Esophagus squamous epithelium (tissue), 5 donors: ENCODE data around the gene KCNAB2. TPM values are rescaled to one million over a fixed set of nuclear protein-coding genes. Genes with fewer than 3 reads are reported as not detected.

Experiments used
- DNase-seq: peaks from one replicate; lab custom pipeline; 2025; lab: John Stamatoyannopoulos, UW
- H3K27ac ChIP-seq, 4 donors: fragments of 200-600 bp; sonication (generic); one replicate each; pipeline ENCODE4 v1.5.1; 2016 to 2019; ENCODE audit warnings: mild to moderate bottlenecking in 1 of 4
- H3K27me3 ChIP-seq, 4 donors: fragments of 200-600 bp; sonication (generic); 1 replicate in 3 of 4; 2 replicates in 1 of 4; pipeline versions ENCODE4 v1.5.1 to v1.6.0; 2017 to 2021; ENCODE audit warnings: antibody characterized with exemption in 1 of 4
- H3K36me3 ChIP-seq, 3 donors: fragments of 200-600 bp; sonication (generic); one replicate each; pipeline ENCODE4 v1.5.1; 2016 to 2019
- H3K4me1 ChIP-seq, 3 donors: fragments of 200-600 bp; sonication (generic); one replicate each; pipeline ENCODE4 v1.5.1; 2017 to 2019
- H3K4me3 ChIP-seq, 4 donors: fragments of 200-600 bp; sonication (generic); 1 replicate in 3 of 4; 2 replicates in 1 of 4; pipeline ENCODE4 v1.5.1; 2016 to 2019; ENCODE audit warnings: mild to moderate bottlenecking in 2 of 4, moderate library complexity in 1 of 4
- H3K9me3 ChIP-seq, 3 donors: fragments of 200-600 bp; sonication (generic); one replicate each; pipeline ENCODE4 v1.5.1; 2016 to 2019
- CTCF ChIP-seq, 6 experiments: fragments of 450-650 bp in 4 of 6; fragments of 200-600 bp in 2 of 6; sonication (generic) in 2 of 6; IDR thresholded peaks; one replicate each; pipeline ENCODE4 v1.5.1; 2016 to 2019; ENCODE audit warnings: antibody characterized with exemption in 6 of 6, mild to moderate bottlenecking in 4 of 6, moderate library complexity in 4 of 6
- POLR2A ChIP-seq, 4 donors: fragments of 450-650 bp; IDR thresholded peaks; one replicate each; pipeline ENCODE4 v1.6.1; 2017; ENCODE audit warnings: antibody characterized with exemption in 4 of 4, mild to moderate bottlenecking in 4 of 4, moderate library complexity in 3 of 4
- WGBS, 2 donors: methylation state at CpG; one replicate each; pipeline ENCODE4 v1.1.5; 2018; 5-methylcytosine and 5-hydroxymethylcytosine counted together
- intact Hi-C: fragments of 100-400 bp; cut with DNase I; formaldehyde crosslinking; loops from one replicate; pipeline ENCODE4 v1.15.0; 2022
- total RNA-seq, 4 donors: library from RNA; depleted of rRNA; stranded (reverse); fragments of >200 nt; gene quantifications; one replicate each; pipeline ENCODE4 v1.1.0, GENCODE V29; 2016
- donor health status: DM: yes; HTN: yes; CAD: no.

KCNAB2 gene
- total RNA-seq, 4 donors from 2014 or later = 1.8 to 9.3 (median 3.9) TPM

GRCh38 chr1:6106321-6106731 is 60.6 kb downstream of the KCNAB2 start:
- no peak for DNase-seq
- Histone ChIP-seq H3K4me3 (no peak overlapping the region), H3K9me3 (no peaks in the 10 kb centered on the region), H3K4me1 (no peaks in the 10 kb centered on the region), H3K27ac (no peak overlapping the region), H3K36me3 (no peaks in the 10 kb centered on the region), H3K27me3 (peaks cover 0 to 71% (median 0%) of the 10 kb centered on the region in 4 donors)
- 88% methylated on average over 8 of the region's 28 CpGs; no CpG with 5 or more reads in 1 of the 2 donors for WGBS, 2 donors
- TF ChIP-seq CTCF (IDR thresholded peaks at IDR 0.05) (no peak), POLR2A (IDR thresholded peaks at IDR 0.05) (no peak)
- intact Hi-C loops = no loop called here

GRCh38 chr1:6106977-6107376 is 61.3 kb downstream of the KCNAB2 start:
- TF ChIP-seq POLR2A (IDR thresholded peaks at IDR 0.05) (no peak), CTCF (IDR thresholded peaks at IDR 0.05) (no peak)

GRCh38 chr1:6107409-6108356 is 62.0 kb downstream of the KCNAB2 start:
- no peaks in the 10 kb centered on the region for H3K36me3 ChIP-seq
- 79% methylated on average over 8 of the region's 8 CpGs for WGBS, 2 donors
- H3K4me1 ChIP-seq = no peaks in the 10 kb centered on the region
- TF ChIP-seq CTCF (IDR thresholded peaks at IDR 0.05) (no peak), POLR2A (IDR thresholded peaks at IDR 0.05) (no peak)
- DNase-seq = no peak
- intact Hi-C loops = no loop called here
- H3K27ac ChIP-seq = no peak overlapping the region
- no peak overlapping the region for H3K4me3 ChIP-seq
- peaks cover 0 to 67% (median 0%) of the 10 kb centered on the region in 4 donors for H3K27me3 ChIP-seq
- no peaks in the 10 kb centered on the region for H3K9me3 ChIP-seq

More at GRCh38 chr1:6106977-6107376, 61.3 kb downstream of the KCNAB2 start:
- Histone ChIP-seq H3K36me3 (no peaks in the 10 kb centered on the region), H3K9me3 (no peaks in the 10 kb centered on the region), H3K4me3 (no peak overlapping the region), H3K4me1 (no peaks in the 10 kb centered on the region), H3K27ac (no peak overlapping the region), H3K27me3 (peaks cover 0 to 72% (median 0%) of the 10 kb centered on the region in 4 donors)
- intact Hi-C loops = no loop called here
- 92 to 94% methylated on average over 6 of the region's 6 CpGs for WGBS, 2 donors
- DNase-seq = no peak

GRCh38 chr1:6108476-6108875 is 62.8 kb downstream of the KCNAB2 start:
- no peak for DNase-seq
- WGBS, 2 donors = 47 to 56% methylated on average over 2 of the region's 2 CpGs
- TF ChIP-seq POLR2A (IDR thresholded peaks at IDR 0.05) = no peak
- no peak for TF ChIP-seq CTCF (IDR thresholded peaks at IDR 0.05)
- Histone ChIP-seq H3K4me3 (no peak overlapping the region), H3K27ac (no peak overlapping the region), H3K4me1 (no peaks in the 10 kb centered on the region), H3K36me3 (no peaks in the 10 kb centered on the region), H3K9me3 (no peaks in the 10 kb centered on the region), H3K27me3 (peaks cover 0 to 66% (median 0%) of the 10 kb centered on the region in 4 donors)
- intact Hi-C loops = no loop called here

GRCh38 chr1:6108937-6109614 is 63.4 kb downstream of the KCNAB2 start:
- TF ChIP-seq CTCF (IDR thresholded peaks at IDR 0.05) (peak in 5 of 6 experiments; percentile 24 to 67 (median 39)), POLR2A (IDR thresholded peaks at IDR 0.05) (no peak)
- peaks cover 0 to 60% (median 0%) of the 10 kb centered on the region in 4 donors for H3K27me3 ChIP-seq

More at GRCh38 chr1:6108937-6109614, 63.4 kb downstream of the KCNAB2 start:
- WGBS, 2 donors = 5 to 41% methylated on average over 3 to 10 of the region's 15 CpGs
- H3K4me1 ChIP-seq = no peaks in the 10 kb centered on the region
- H3K9me3 ChIP-seq = no peaks in the 10 kb centered on the region
- no peak overlapping the region for H3K27ac ChIP-seq
- DNase-seq = no peak
- no peak overlapping the region for H3K4me3 ChIP-seq
- no peaks in the 10 kb centered on the region for H3K36me3 ChIP-seq
- intact Hi-C loops = no loop called here
